AG04449 (cell line): ENCODE results near the gene EIF2B5.

Experiments
- CTCF ChIA-PET: fragments of 350-600 bp; formaldehyde crosslinking; extraction: SDS; loops from one replicate; lab custom pipeline; 2021; ENCODE audit warnings: antibody characterized with exemption; lab: Yijun Ruan, JAX
- POLR2A ChIA-PET: fragments of 400-600, 350-600 bp; formaldehyde crosslinking; extraction: SDS; loops from one replicate; lab custom pipeline; 2020; ENCODE audit warnings: antibody characterized with exemption, inconsistent platforms; lab: Yijun Ruan, JAX
- DNase-seq: peaks from one replicate; pipeline ENCODE4 v3.0.0-alpha.2; 2010; ENCODE audit warnings: low read depth, low spot score
- H3K4me3 ChIP-seq: 2 replicates; pipeline ENCODE4 v1.5.1; 2011; ENCODE audit warnings: low read depth, mild to moderate bottlenecking, control low read depth, low read length
- TF ChIP-seq, protein P1 (sequence below): IDR thresholded peaks from one replicate; pipeline ENCODE4 v1.5.1; 2011; ENCODE audit warnings: mild to moderate bottlenecking, moderate library complexity, low read length, control low read depth, inconsistent platforms; ENCODE audit not compliant: insufficient read depth; ENCODE audit errors: missing control alignments

Gene EIF2B5

GRCh38 chr3:184129012-184129411, 6.1 kb upstream of the EIF2B5 start:
- TF ChIP-seq, protein P1, sequence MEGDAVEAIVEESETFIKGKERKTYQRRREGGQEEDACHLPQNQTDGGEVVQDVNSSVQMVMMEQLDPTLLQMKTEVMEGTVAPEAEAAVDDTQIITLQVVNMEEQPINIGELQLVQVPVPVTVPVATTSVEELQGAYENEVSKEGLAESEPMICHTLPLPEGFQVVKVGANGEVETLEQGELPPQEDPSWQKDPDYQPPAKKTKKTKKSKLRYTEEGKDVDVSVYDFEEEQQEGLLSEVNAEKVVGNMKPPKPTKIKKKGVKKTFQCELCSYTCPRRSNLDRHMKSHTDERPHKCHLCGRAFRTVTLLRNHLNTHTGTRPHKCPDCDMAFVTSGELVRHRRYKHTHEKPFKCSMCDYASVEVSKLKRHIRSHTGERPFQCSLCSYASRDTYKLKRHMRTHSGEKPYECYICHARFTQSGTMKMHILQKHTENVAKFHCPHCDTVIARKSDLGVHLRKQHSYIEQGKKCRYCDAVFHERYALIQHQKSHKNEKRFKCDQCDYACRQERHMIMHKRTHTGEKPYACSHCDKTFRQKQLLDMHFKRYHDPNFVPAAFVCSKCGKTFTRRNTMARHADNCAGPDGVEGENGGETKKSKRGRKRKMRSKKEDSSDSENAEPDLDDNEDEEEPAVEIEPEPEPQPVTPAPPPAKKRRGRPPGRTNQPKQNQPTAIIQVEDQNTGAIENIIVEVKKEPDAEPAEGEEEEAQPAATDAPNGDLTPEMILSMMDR, result peak; percentile 44
- no peak overlapping the region for H3K4me3 ChIP-seq
- ChIA-PET CTCF (interaction anchor here (1.1 to 3.9 kb wide), 7 partner anchors 41 to 233 kb away, joined by 3 to 12 read pairs (median 4); partner anchors contain the start of genes ALG3 and EEF1AKMT4), POLR2A (no interaction called here)
- no peak for DNase-seq

GRCh38 chr3:184132945-184133344, 2.2 kb upstream of the EIF2B5 start:
- no peak for DNase-seq
- TF ChIP-seq, protein P1, result no peak
- POLR2A ChIA-PET, result no interaction called here
- H3K4me3 ChIP-seq, result no peak overlapping the region
- CTCF ChIA-PET, result interaction anchor here (1.4 to 5.7 kb wide), 3 partner anchors 12 to 237 kb away, joined by 7 to 46 read pairs (median 16); partner anchors contain the start of gene EEF1AKMT4

DNA sequence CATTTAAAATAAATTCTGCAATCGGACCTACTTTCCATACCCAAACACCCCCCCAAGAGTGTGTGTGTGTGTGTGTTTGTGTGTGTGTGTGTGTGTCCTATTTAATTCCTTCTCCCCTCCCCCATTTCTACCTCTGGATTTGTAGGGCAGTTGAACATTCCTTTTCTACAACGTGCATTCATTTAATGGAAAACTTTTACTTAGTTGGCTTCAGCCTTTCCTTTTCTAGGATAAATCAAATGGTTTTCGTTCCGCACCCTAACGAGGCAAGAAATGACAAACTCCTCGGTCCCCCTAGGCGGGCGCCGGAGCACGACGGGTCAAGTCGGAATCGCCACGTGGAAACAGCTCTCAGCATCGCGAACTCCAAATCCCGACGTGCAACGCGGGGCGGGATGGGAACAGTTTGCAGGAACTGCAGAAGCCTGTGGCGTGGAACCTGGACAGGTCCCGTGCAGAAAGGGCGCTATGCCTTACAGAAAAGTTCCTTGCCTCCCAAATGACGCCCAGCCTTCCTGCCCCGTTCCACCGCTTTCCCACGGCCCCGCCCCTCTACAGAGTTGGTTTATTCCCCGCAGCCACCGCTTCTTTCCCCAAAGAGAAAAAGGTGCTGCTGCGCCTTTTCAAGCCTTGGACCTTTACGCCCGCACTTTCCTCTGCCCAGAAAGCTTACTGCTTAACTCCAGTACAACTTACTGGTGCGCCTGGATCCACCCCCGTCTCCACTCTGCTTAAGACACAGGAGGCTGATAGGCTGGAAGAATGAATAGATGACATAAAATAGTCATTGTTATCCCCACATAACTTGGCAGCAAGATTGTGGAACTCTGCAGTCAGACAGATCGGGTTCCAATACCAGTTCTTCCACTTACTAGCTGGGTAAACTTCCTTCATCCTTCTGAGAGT, 1.1 kb upstream of the EIF2B5 start:
- H3K4me3 ChIP-seq, result peak overlapping the region; percentile 96
- POLR2A ChIA-PET, result interaction anchor here (0.6 to 2.6 kb wide), 5 partner anchors 22 to 238 kb away, joined by 3 to 8 read pairs (median 5); partner anchors contain the start of gene DVL3
- DNase-seq, result no peak
- CTCF ChIA-PET, result interaction anchor here (1.4 to 5.7 kb wide), 5 partner anchors 11 to 238 kb away, joined by 3 to 46 read pairs (median 7); partner anchors contain the start of gene EEF1AKMT4
- TF ChIP-seq, protein P1, result no peak

GRCh38 chr3:184134746-184135148, 411 bp upstream of the EIF2B5 start:
- DNase-seq, result no peak
- ChIA-PET POLR2A (interaction anchor here (0.8 to 2.6 kb wide), 6 partner anchors 21 to 239 kb away, joined by 3 to 8 read pairs (median 4); partner anchors contain the start of genes ABCF3, AP2M1 and DVL3), CTCF (interaction anchor here (0.6 to 5.7 kb wide), 11 partner anchors 11 to 239 kb away, joined by 3 to 46 read pairs (median 3); partner anchors contain the start of genes ABCC5 and EEF1AKMT4)
- peak overlapping the region; percentile 96 for H3K4me3 ChIP-seq
- TF ChIP-seq, protein P1, result no peak

DNA sequence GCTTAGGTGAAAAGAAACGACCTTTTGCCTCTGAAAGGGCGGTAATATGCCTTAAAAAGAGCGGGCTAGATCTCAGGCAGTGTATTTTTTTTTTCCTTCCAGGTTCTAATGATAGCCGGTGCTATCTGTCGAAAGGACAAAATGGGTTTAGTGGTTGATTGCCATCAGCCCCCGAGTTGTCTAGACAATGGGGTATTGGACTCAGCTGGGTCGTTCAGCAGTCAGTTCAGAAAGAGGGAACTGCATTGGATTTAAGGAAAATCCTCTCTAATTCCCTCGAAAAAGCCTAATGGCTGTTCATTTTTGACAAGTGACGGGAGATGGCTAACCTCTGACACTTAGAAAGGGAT, 728 bp downstream of the EIF2B5 start:
- ChIA-PET POLR2A (interaction anchor here (1.5 to 2.6 kb wide), 2 partner anchors 41 to 50 kb away, joined by 4 to 8 read pairs; partner anchors contain the start of gene ABCF3), CTCF (interaction anchor here (0.7 to 5.7 kb wide), 14 partner anchors 9 to 252 kb away, joined by 3 to 46 read pairs (median 3); partner anchors contain the start of genes EEF1AKMT4 and PARL)
- TF ChIP-seq, protein P1, result no peak
- H3K4me3 ChIP-seq, result peak overlapping the region; percentile 96
- no peak for DNase-seq

- ChIA-PET POLR2A (no interaction called here), CTCF (no interaction called here)
- TF ChIP-seq, protein P1, result no peak
Measured at GRCh38 chr3:184140436-184140835, 5.3 kb downstream of the EIF2B5 start.

More at GRCh38 chr3:184140436-184140835, 5.3 kb downstream of the EIF2B5 start:
- no peak for DNase-seq
- H3K4me3 ChIP-seq, result no peak overlapping the region
